Measurements from ENCODE around the gene HDGF.
A peak's percentile ranks its signal among the peaks of the same experiment; 100 is the strongest.

The HDGF gene

GRCh38 chr1:156781585-156782186 is 30.2 kb upstream of the HDGF start:
- H3K36me3 ChIP-seq (ENCODE audit: control insufficient read depth, insufficient read depth, low read length) = peaks cover 10% of the 10 kb centered on the region; the same call in 1 of the 2 replicates
- DNase-seq (ENCODE audit: low read depth, low spot score) = no peak
- no peaks in the 10 kb centered on the region for H3K27me3 ChIP-seq (ENCODE audit: control insufficient read depth, insufficient read depth, low read length)
- H3K4me3 ChIP-seq (ENCODE audit: low read length) = no peak overlapping the region
- no peaks in the 10 kb centered on the region for H3K9me3 ChIP-seq (ENCODE audit: control insufficient read depth, insufficient read depth, low read length)
- no peaks in the 10 kb centered on the region for H3K4me1 ChIP-seq (ENCODE audit: control insufficient read depth, insufficient read depth, low read length)
- no peak overlapping the region for H3K27ac ChIP-seq (ENCODE audit: low read length)

- no CpG with 5 or more reads among the region's 1 CpG for WGBS (ENCODE audit: insufficient coverage, insufficient read length)
- no peaks in the 10 kb centered on the region for H3K36me3 ChIP-seq (ENCODE audit: control insufficient read depth, insufficient read depth, low read length)
- DNase-seq (ENCODE audit: low read depth, low spot score) = no peak
Measured at GRCh38 chr1:156777573-156777972, 26.1 kb upstream of the HDGF start.

DNA sequence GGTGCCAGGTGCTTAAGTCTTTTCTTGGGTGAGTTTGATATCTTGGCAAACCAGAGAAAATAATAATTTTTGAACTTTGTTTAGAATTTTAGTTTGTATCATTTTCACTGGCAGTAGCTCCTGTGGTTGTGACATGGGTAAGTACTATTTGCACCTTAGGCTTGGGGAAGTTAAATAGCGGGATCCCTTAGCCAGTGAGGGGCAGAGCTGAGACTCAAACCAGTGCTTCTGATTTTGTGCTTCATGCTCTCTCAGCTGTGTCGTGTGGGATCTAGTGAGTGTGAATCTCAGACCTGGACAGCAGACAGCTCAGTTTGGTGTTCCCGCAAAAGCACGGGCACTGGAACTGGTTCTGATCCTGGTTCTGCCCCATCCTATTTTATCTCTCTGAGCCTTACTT is 25.5 kb upstream of the HDGF start:
- no CpG with 5 or more reads among the region's 4 CpGs for WGBS (ENCODE audit: insufficient coverage, insufficient read length)
- H3K4me1 ChIP-seq (ENCODE audit: control insufficient read depth, insufficient read depth, low read length) = no peaks in the 10 kb centered on the region
- H3K4me3 ChIP-seq (ENCODE audit: low read length) = no peak overlapping the region
- no peaks in the 10 kb centered on the region for H3K9me3 ChIP-seq (ENCODE audit: control insufficient read depth, insufficient read depth, low read length)
- no peaks in the 10 kb centered on the region for H3K36me3 ChIP-seq (ENCODE audit: control insufficient read depth, insufficient read depth, low read length)
- no peaks in the 10 kb centered on the region for H3K27me3 ChIP-seq (ENCODE audit: control insufficient read depth, insufficient read depth, low read length)
- no peak overlapping the region for H3K27ac ChIP-seq (ENCODE audit: low read length)
- no peak for DNase-seq (ENCODE audit: low read depth, low spot score)

More at GRCh38 chr1:156777573-156777972, 26.1 kb upstream of the HDGF start:
- no peaks in the 10 kb centered on the region for H3K27me3 ChIP-seq (ENCODE audit: control insufficient read depth, insufficient read depth, low read length)
- no peaks in the 10 kb centered on the region for H3K9me3 ChIP-seq (ENCODE audit: control insufficient read depth, insufficient read depth, low read length)
- no peak overlapping the region for H3K4me3 ChIP-seq (ENCODE audit: low read length)
- H3K4me1 ChIP-seq (ENCODE audit: control insufficient read depth, insufficient read depth, low read length) = no peaks in the 10 kb centered on the region
- no peak overlapping the region for H3K27ac ChIP-seq (ENCODE audit: low read length)

DNA sequence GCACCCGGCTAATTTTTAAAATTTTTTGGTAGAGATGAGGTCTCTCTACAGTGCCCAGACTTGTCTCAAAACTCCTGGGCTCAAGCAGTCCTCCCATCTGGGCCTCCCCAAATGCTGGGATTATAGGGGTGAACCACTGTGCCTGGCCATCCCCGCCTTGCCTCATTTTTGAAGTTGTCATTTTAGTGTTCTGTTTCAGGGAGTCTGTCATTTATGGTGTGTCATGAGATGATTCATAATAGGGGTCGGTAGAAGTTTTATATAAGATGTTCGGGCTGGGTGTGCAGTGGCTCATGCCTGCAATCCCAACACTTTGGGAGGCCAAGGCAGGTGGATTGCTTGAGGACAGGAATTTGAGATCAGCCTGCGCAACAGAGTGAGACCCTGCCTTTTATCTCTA is 24.3 kb upstream of the HDGF start:
- Histone ChIP-seq H3K9me3 (ENCODE audit: control insufficient read depth, insufficient read depth, low read length) (no peaks in the 10 kb centered on the region), H3K36me3 (ENCODE audit: control insufficient read depth, insufficient read depth, low read length) (no peaks in the 10 kb centered on the region; the same call in 1 of the 2 replicates), H3K4me3 (ENCODE audit: low read length) (no peak overlapping the region), H3K27me3 (ENCODE audit: control insufficient read depth, insufficient read depth, low read length) (no peaks in the 10 kb centered on the region), H3K4me1 (ENCODE audit: control insufficient read depth, insufficient read depth, low read length) (no peaks in the 10 kb centered on the region), H3K27ac (ENCODE audit: low read length) (no peak overlapping the region)
- DNase-seq (ENCODE audit: low read depth, low spot score) = no peak
- 100% methylated on average over 2 of the region's 5 CpGs for WGBS (ENCODE audit: insufficient coverage, insufficient read length)

GRCh38 chr1:156773607-156774006 is 22.1 kb upstream of the HDGF start:
- DNase-seq (ENCODE audit: low read depth, low spot score) = no peak
- Histone ChIP-seq H3K27ac (ENCODE audit: low read length) (no peak overlapping the region), H3K4me1 (ENCODE audit: control insufficient read depth, insufficient read depth, low read length) (no peaks in the 10 kb centered on the region), H3K36me3 (ENCODE audit: control insufficient read depth, insufficient read depth, low read length) (no peaks in the 10 kb centered on the region; the same call in 1 of the 2 replicates), H3K4me3 (ENCODE audit: low read length) (no peak overlapping the region), H3K9me3 (ENCODE audit: control insufficient read depth, insufficient read depth, low read length) (no peaks in the 10 kb centered on the region), H3K27me3 (ENCODE audit: control insufficient read depth, insufficient read depth, low read length) (no peaks in the 10 kb centered on the region)
- no CpG with 5 or more reads among the region's 3 CpGs for WGBS (ENCODE audit: insufficient coverage, insufficient read length)

GRCh38 chr1:156772728-156773497 is 21.4 kb upstream of the HDGF start:
- Histone ChIP-seq H3K4me1 (ENCODE audit: control insufficient read depth, insufficient read depth, low read length) (no peaks in the 10 kb centered on the region), H3K36me3 (ENCODE audit: control insufficient read depth, insufficient read depth, low read length) (no peaks in the 10 kb centered on the region; the same call in 1 of the 2 replicates), H3K27me3 (ENCODE audit: control insufficient read depth, insufficient read depth, low read length) (no peaks in the 10 kb centered on the region), H3K27ac (ENCODE audit: low read length) (no peak overlapping the region), H3K4me3 (ENCODE audit: low read length) (no peak overlapping the region), H3K9me3 (ENCODE audit: control insufficient read depth, insufficient read depth, low read length) (no peaks in the 10 kb centered on the region)
- no CpG with 5 or more reads among the region's 9 CpGs for WGBS (ENCODE audit: insufficient coverage, insufficient read length)
- DNase-seq (ENCODE audit: low read depth, low spot score) = no peak

GRCh38 chr1:156772222-156772621 is 20.7 kb upstream of the HDGF start:
- Histone ChIP-seq H3K36me3 (ENCODE audit: control insufficient read depth, insufficient read depth, low read length) (no peaks in the 10 kb centered on the region; the same call in 1 of the 2 replicates), H3K4me1 (ENCODE audit: control insufficient read depth, insufficient read depth, low read length) (no peaks in the 10 kb centered on the region), H3K27me3 (ENCODE audit: control insufficient read depth, insufficient read depth, low read length) (no peaks in the 10 kb centered on the region), H3K27ac (ENCODE audit: low read length) (no peak overlapping the region), H3K9me3 (ENCODE audit: control insufficient read depth, insufficient read depth, low read length) (no peaks in the 10 kb centered on the region), H3K4me3 (ENCODE audit: low read length) (no peak overlapping the region)
- no CpG with 5 or more reads among the region's 3 CpGs for WGBS (ENCODE audit: insufficient coverage, insufficient read length)
- DNase-seq (ENCODE audit: low read depth, low spot score) = no peak

DNA sequence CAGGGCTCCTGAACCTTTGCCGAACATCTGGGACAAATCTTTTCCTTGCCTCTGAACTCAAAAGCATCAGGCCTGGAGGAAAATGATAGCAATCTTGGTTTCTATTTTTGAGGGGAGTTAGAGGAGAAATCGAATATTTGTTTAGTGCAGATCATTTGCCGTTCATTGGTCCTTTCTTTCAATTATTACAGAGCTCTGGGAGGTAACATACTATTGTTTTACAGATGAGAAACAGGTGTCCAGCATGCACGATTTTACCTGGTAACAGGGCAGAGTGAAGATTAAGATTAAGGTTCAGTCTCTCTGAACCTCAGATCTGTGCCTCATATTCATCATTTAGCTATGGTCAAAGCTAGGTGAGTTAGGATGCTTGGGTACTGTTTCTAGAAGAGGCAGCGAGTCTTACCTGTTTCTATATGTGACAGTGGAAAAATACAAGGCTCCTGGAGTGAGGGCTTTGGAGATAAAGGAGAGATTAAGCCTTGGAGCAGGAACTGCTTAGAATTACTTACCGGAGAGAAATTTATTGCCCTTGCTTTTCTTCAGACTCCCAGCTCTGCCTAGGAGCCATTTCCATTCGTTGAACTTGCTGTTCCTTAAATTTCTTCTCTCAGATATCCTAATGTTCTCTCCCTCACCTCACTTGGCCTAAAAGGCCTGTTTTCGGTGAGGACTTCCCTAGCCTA is 17.3 kb upstream of the HDGF start:
- H3K4me1 ChIP-seq (ENCODE audit: control insufficient read depth, insufficient read depth, low read length) = no peaks in the 10 kb centered on the region
- H3K9me3 ChIP-seq (ENCODE audit: control insufficient read depth, insufficient read depth, low read length) = no peaks in the 10 kb centered on the region
- WGBS (ENCODE audit: insufficient coverage, insufficient read length) = no CpG with 5 or more reads among the region's 8 CpGs
- H3K27ac ChIP-seq (ENCODE audit: low read length) = no peak overlapping the region
- no peaks in the 10 kb centered on the region for H3K27me3 ChIP-seq (ENCODE audit: control insufficient read depth, insufficient read depth, low read length)
- no peaks in the 10 kb centered on the region; the same call in 1 of the 2 replicates for H3K36me3 ChIP-seq (ENCODE audit: control insufficient read depth, insufficient read depth, low read length)
- no peak for DNase-seq (ENCODE audit: low read depth, low spot score)
- peak overlapping the region; percentile 77; the same call in 1 of the 2 replicates for H3K4me3 ChIP-seq (ENCODE audit: low read length)

DNA sequence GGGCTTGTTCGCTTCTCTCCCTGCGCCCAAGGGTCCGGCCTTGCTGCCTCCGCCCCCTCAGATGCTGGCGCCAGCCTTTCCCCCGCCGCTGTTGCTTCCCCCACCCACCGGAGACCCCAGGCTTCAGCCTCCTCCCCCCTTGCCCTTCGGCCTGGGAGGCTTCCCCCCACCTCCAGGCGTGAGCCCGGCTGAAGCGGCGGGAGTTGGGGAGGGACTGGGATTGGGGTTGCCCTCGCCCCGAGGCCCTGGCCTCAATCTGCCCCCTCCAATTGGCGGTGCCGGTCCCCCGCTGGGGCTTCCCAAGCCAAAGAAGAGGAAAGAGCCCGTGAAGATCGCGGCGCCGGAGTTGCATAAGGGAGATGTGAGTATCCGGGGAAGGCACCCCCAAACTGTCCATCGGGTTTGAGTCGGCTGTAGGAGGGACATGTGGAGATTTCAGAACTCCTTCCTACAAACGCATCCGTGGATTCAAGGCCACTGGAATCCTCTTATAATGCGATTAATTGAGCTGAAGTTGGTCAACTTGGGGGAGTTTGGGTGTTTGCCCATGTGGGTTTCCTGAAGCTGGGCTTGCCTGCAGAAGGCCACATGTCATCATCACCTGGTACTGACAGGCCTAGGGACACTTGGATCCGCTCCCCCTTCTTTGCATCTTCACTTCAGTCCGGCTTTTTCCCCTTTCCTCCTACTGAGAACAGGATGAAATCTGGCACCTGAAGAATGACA is 16.6 kb upstream of the HDGF start:
- Histone ChIP-seq H3K27me3 (ENCODE audit: control insufficient read depth, insufficient read depth, low read length) (no peaks in the 10 kb centered on the region), H3K4me1 (ENCODE audit: control insufficient read depth, insufficient read depth, low read length) (no peaks in the 10 kb centered on the region), H3K36me3 (ENCODE audit: control insufficient read depth, insufficient read depth, low read length) (no peaks in the 10 kb centered on the region; the same call in 1 of the 2 replicates), H3K27ac (ENCODE audit: low read length) (no peak overlapping the region), H3K4me3 (ENCODE audit: low read length) (peak overlapping the region; percentile 77), H3K9me3 (ENCODE audit: control insufficient read depth, insufficient read depth, low read length) (no peaks in the 10 kb centered on the region)
- no peak for DNase-seq (ENCODE audit: low read depth, low spot score)
- no CpG with 5 or more reads among the region's 31 CpGs for WGBS (ENCODE audit: insufficient coverage, insufficient read length)
